ENCODE measurements around the gene PROSER2.

The PROSER2 gene, protein sequence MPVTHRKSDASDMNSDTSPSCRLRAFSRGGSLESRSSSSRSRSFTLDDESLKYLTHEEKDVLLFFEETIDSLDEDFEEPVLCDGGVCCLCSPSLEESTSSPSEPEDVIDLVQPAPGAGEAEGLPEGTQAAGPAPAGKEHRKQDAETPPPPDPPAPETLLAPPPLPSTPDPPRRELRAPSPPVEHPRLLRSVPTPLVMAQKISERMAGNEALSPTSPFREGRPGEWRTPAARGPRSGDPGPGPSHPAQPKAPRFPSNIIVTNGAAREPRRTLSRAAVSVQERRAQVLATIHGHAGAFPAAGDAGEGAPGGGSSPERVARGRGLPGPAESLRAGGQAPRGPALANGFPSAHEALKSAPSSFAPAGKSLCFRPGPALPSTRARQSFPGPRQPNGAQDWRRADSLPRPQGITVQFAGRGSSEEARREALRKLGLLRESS

DNA sequence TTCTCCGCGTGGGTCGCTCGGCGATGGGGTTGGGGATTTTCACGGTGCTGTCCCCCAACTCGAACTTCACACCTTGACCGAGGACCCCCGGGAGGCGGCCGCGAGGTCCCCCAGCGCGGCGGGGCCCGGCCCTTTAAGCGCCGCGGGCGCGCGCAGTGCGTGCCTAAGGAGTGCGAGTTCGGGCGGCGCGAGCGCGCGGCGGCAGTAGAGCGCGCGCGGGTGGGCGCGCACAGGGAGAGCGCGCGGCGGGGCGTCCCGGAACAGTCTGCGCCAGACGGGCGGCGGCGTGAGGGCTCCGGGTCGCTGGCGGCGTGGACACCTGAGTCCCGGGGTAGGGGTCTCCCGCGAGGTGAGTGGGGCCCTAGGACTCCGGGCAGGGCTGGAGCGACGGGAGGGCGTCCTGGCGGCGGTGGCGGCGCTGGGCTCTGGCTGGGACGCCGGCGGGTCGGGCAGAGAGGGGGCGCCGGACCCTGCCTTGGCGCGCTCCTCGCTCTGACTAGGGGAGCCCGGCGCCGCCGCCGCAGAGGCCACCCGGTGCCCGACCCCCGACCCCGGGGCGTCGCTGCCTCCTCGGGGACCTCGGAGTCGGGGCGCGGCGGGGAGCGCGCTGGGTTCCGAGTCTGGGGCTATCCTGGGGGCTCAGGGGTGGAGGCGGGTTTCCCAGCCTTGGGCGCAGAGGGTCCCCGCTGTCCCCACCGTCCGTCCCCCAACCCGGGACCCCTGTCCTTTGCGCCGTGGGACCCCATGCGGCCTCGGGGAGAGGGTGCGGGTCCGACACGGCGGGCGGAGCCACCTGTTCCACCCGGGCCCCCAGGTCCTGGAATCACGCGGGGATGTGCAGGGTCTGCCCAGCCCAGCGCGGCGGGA, at the start of gene PROSER2:
PROSER2 (plus strand) TSS at position 235 of the 867 bp plus-strand sequence. CDS start 28,722 bp downstream, outside the sequence.
- DNase-seq: no peak

DNA sequence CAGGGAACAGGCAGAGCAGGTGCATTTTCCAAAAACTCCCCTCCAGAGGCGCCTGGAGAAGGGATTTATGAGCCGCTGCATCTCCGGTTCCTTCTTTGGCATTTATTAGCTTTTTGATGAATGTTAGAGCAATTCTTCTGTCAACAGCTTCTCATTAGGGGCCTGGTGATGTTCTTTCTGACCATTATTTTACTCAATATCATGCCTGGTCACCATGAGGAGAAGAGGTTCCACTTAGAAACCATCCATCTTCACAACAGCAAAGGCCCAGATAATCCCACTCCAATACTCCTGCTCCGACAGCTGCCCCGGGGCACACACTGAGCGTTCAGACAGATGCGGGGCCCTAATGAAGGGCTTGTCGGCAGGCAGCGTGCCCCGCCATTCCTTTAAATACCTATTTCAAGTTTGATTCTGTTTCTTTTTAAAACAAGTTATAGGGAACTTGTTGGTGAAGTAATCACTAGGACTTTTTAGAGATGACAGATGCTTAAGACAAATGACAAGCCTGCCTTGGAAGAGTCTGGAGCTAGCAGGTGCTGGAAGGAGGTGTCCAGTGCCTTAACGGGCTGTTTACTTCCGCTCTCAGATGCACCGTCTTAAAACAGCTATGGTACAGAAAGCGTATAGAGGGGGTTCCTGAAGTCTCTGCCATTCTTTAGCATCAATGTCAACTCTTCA, 49.3 kb upstream of the PROSER2 start:
- no peak for DNase-seq

DNA sequence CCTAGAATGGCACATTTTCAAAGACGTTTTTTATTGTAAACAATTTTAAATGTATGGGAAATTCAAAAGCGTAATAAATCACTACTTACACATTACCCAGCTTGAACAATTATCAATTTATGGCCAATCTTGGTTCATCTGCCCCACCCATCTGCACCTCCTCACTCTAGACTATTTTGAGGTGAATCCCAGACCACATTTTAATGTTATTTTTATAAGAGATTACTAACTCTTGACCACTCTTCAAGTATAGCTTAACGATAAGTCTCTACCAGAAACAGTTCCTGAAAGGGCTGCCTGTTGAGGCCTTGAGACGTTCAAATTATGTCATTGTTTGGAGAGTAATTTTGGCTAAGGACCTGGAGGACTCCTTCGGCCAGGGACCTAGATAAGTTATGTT, 47.7 kb upstream of the PROSER2 start:
- no peak for DNase-seq

DNA sequence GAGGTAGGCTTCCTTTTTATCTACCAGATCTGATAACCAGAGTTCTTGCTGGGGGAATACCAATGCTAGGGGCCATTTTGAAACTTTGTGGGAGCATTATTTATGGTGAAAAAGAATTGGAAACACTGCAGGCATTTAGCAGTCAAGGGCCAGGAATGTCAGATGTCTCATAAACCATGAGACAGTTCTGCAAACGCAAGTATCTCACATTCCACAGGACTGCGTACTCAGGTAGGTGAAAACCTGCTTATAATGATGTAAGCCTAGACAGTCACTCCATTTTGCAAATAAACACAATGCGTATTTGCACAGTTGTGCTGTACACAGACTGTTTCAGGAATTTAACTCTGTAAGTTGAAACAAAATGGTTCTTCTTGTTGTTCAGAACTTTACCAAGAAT, 47.1 kb upstream of the PROSER2 start:
- DNase-seq: no peak

DNA sequence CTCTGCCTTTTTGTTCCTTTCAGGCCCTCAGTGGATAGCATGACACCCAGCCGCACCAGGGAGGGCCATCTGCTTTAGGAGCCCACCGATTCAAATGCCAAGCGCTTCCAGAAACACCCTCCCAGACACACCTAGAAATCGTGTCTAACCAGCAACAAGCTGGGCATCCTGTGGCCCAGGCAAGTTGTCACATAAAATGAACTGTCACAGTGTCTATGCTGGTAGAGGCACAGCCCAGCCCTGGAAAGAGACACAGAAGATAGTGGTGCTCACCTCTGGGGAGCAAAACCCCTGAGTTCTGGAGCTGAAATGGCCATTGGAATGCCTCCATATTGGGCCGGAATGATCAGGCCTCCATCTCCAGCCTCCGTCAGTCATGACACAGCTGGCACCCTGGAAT, 42.0 kb upstream of the PROSER2 start:
- DNase-seq: no peak

DNA sequence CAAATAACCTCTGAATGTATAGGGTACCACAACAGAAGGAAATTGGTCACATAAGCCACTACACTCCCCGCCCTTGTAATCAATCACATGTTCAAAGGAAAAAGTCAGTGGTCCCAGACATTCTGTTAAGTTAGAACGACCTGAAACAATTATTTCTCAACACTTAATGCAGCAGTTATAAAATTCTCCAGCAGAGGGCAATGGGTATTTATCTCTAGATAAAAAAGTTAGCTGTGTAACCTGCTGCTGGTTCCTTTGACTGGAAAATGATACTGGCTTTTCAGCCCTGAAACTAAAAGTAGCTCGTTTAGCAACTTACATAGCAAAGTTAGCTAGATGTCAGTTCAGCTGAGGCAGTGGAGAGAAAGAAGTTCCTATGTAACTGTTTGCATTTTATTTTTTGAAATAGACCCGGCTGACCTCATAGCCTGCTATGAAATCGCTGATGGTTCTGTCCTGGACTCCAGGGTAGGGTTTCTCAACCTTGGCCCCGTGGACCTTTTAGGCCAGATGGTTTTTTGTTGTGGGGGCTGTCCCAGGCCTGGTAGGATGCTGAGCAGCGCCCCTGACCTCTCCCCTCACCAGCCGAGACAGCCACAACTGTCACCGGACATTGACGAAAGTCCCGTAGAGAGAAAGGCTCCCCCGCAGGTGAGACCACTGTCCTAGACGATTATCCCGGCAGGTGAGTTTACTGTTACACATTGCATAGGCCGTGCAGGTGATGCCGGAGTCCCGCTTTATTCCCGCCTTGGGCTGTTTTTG, 40.2 kb upstream of the PROSER2 start:
- DNase-seq: peak; percentile 9

DNA sequence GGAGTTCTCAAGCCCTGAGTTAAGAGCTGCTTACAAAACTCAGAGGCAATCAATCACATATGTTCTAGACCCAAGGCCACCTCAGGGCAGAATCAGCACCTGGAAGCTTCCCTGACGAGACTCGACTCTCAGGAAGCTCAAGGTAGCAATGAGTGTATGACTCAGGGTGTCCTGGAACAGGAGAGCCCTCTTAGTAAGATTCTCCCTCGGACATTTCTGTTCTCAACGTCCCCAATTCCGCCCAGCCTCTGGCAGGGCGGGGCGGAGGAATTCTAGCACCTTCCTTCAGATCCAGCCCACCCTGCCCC, 39.6 kb upstream of the PROSER2 start:
- DNase-seq: no peak

DNA sequence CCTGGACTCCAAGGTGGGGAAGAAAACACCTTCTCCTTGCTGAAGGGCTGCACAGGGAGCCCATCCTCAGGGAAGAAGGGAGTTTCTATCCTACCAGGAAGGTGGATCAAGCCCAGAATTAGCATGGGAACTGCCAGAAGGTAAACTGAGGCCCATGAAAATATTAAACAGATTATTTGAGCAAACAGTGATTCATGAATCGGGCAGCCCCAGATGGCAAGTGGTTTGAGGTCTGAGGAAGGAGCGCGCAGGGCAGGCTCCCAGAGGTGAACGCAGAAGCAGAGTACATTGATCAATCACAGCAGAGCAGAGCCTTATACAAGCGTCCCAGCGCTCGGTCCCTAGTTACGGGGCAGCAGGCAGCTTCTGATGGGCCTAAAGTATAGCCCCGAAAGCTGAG, 35.8 kb upstream of the PROSER2 start:
- no peak for DNase-seq

DNA sequence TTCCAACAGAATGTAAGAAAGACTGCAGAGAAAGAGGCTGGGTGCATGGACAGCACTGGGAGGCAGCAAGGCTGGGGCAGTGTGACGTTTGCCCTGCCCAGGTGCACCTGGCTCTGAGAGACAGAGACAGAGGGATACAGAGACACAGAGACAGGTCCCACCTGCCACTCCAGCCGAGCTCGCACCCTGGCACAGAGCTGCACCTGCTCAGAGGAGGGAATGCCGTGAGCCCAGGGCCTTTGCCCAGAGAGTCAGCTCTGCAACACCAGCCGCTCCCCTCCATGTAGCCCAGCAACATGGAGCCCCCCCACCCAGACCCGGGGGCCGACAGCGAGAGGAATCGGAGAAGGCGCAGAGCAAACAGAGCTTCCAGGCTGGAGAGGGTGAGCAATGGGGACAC, 35.3 kb upstream of the PROSER2 start:
- no peak for DNase-seq

DNA sequence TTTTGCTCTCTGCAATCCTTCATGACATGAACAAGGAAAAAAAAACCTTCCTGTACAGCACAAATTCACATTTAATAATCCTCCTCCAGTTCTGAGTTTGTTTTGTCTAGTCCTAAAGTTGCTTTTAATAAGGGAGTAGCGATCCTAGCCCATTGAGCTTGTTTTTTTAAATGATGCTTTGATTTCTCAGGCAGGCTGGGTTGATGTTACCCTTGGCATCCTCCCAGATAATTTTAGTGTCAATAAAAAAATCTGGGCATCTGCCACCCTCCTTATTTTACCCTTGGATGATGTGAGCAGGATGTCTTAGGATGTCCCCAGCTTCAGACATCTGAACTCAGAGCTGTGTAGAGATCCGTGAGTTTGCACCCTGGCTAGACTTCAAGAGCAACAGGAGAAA, 33.9 kb upstream of the PROSER2 start:
- no peak for DNase-seq

DNA sequence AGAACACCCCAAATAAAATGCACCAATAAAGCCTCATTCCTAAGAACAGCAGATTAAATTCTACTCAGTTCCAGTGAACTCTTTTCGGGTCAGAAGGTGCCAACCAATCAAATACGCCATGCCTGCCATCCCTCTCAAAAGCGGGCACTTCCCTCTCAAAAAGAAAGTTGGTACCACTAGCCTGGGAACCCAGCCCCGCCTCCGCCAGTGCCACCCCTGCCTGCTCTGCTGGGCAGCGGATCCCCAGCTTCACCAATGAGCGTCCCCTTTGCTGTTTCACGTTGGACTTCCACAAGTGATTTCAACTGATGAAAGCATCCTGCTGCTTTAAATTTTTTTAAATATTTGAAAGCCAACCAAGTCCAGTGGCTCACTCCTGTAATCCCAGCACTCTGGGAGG, 33.2 kb upstream of the PROSER2 start:
- no peak for DNase-seq

DNA sequence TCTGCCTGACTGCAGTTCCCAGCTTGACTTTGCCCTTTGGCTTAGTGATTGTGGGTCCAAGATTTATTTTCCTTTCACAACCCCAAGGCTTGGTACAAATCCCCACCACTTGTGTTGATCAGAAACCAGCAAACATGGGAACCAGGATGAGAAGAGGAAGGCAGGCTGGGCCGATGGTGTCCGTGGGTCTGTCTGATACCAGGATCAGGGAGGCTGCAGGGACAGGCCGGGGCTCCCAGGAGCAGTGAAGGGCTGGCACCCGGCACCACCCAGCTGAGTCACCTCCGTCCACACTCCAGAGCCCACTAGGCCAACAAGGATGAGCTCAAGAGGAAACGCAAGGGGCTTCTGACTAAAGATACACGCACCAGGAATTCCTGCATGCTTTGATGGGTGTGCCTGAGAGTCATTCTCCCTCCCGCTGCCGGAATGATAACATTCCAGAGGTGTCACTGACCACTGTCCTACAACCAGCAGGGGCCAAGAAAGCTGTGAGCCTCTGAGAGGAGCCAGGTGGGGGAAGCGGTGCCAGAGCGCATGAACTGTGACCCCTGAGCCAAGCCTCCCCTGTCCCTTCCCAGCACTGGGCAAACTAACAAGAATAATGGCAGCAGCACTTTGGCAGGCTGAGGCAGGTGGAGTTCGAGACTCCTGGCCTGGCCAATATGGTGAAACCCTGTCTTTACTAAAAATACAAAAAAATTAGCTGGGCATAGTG, 29.2 kb upstream of the PROSER2 start:
- DNase-seq: no peak

DNA sequence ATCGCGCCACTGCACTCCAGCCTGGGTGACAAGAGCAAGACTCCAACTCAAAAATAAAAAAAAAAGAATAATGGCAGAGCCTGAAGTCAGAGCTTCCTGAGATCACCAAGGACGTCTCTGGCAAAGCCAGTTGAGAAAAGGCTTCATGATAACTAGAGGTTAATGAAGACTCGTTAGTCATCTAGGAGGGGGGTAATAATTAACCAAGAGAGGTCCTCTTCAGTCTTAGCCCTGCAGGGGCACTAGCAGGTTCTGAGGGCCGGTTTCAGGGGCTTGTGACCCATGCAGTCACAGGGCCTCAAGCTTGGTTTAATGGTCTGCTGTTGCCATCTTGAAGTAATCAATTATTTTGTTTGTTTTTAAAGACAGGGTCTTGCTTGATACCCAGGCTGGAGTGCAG, 28.6 kb upstream of the PROSER2 start:
- no peak for DNase-seq

DNA sequence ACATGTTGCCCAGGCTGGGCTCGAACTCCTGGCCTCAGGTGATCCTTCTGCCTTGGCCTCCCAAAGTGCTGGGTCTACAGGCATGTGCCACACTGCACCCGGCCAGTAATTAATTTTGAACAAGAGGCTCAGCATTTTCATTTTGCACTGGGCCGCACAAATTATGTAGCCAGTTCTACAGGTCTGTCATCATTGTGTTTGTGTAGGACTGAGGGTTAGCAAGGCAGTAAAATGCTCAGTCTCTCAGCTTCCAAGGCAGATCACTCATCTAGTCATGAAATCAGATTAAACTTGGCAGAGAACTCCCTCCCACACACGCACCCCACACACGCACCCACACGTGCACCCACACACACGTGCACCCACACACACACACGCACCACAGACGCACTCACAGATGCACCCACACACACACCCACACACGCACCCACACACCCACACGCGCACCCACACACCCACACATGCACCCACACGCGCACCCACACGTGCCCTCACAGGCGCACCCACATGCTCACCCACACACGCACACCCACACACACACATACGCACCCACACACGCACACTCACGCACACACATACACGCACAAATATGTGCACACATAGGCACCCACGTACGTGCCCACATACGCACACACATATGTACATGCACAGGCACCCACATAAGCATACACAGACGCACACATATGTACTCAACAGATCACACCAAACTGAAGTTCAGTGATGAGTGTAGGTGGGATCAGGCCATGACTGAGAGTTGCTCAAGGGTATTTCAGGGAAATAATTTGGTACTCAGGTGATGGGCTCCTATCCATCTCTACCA, 27.8 kb upstream of the PROSER2 start:
- no peak for DNase-seq

DNA sequence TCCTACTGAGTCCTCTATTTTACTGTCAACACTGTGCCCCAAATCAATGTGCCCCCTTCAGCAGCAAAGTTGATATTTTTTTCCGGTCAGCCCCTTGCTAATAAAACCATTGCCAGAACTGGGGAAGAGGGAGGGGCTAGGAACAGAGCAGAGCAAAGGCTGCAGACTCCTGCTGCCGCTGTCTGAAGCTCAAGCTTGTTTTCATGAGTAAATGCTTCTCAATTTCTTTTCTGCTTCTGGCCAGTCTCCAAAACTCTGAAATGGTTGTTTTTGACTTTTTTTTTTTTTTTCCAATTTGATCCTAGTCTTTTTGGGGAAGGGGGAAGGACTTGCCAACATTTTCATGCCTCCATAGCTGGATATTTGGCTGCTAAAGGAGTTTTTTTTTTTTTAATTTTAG, 26.7 kb upstream of the PROSER2 start:
- DNase-seq: no peak

DNA sequence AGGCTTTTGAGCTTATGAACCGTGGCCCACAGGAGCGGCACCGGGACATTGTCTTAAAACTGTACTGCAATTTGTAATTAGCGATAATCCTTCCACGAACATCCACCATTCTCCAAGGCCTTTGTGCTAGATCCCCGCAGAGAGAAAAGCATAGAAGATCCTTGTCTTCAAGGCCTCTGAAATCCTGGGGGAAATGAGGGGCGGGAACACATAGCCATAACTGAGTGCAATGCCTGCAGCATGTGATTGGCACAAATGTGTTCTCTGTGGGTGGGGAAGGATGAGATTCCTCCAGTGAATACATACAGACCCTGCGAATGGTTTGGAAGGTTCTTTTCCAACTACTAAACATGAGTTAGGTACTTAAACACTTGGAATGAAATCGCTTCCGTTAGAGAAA, 25.9 kb upstream of the PROSER2 start:
- no peak for DNase-seq

DNA sequence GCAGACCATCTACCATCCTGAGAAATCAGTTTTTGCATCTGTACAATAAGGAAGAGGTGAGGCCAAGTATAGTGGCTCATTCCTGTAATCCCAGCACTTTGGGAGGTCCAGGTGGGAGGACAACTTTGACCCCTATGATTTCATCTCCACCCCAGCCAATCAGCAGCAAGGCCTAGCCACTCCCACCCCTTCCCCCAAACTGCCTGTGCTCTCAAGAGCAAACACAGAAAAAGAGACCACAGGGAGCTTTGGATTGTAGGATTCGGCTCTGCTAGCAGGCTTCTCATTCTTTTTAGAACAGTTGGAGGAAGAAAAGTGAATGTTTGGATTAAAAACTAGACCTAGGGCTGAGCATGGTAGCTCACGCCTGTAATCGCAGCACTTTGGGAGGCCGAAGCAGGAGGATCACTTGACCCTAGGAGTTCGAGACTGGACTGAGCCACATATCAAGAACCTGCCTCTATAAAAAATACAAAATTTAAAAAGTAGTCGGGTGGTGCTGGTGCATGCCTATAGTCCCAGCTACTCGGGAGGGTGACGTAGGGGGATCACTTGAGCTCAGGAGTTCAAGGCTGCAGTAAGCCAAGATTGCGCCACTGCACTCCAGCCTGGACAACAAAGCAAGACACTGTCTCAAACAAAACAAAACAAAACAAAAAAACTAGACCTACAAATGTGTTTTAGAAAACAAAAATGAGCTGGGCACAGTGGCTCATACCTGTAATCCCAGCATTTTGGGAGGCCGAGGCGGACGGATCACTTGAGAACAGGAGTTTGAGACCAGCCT, 25.1 kb upstream of the PROSER2 start:
- DNase-seq: no peak

DNA sequence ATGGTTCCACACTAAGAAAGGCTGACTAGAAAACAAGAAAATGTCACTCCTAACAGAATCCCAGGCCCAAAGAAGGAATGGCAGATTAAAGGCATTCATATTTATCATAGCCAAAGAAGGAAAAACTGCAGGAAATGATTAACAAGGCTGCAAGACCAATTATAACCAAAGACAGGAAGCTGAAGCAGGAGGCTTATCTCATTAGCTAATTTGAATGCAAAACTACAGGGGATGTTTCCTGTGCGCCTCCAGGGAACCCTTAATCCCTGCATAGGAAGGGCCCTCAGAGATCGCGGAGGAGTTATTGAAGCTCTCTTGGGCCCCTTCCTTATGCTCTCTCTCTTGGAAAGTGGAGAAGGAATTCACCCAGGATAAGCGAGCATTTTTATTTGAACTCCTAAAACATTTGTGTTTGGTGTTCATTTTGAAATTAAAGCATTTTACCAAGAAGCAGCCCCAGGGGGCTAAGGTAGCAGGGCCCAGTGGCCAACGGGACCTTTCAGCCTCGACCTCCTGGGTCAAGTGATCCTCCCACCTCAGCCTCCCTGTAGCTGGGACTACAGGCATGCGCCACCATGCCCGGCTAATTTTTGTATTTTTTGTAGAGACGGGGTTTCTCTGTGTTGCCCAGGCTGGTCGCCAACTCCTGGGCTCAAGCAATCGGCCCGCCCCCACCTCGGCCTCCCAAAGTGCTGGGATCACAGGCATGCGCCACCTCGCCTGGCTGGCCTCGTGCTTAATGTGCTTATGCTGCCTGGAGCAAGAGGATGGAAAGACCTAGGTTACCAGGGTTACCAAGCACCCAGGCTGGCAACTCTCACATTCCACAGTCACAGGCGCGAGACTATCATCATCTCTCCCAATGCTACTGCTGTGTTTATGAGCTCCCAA, 24.1 kb upstream of the PROSER2 start:
- no peak for DNase-seq

DNA sequence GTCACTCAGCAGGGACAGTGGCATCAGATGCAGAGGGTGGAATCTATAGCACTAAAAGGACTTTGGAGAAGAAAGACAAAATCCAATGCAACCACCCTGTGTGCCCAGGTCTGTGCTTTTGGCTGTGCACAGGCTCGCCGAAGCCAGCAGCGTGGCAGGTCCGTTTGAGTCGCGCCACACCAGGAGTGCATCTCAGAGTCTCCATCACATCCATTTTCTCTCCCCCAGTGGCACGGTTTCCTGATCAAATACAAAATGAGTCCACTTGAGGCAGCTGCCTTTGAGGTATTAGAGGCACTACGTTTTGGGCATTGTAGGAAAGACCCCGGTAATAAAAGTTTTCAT, 23.4 kb upstream of the PROSER2 start:
- no peak for DNase-seq

DNA sequence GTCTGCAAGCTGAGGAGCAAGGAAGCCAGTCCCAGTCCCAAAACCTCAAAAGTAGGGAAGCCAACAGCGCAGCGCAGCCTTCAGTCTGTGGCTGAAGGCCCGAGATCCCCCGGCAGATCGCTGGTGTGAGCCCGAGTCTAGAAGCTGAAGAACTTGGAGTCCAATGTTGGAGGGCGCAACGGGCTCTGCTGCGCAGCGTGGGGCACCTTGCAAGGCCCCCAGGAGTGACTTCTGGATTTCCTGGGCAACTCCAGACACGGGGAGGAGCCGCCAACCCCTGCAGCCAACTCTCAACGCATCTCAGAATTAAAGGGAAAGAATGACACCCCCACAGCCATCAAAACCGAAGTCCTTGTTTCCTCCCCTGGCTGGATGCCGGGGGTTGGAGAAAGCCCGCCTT, 18.8 kb upstream of the PROSER2 start:
- no peak for DNase-seq

Measured in NCI-H2107 (cell line).